SK-N-SH (cell line): ENCODE data around the gene INPP5E. TPM values are rescaled to one million over a fixed set of nuclear protein-coding genes. Genes with fewer than 3 reads are reported as not detected.

ENCODE experiments used
- CTCF ChIA-PET: fragments of 300-600, 350-600 bp; formaldehyde crosslinking; extraction: SDS; loops from one replicate; lab custom pipeline; 2021; lab: Yijun Ruan, JAX
- POLR2A ChIA-PET: fragments of 350-600 bp; sonication (Branson Sonifier 250); formaldehyde crosslinking; extraction: SDS; loops from one replicate; lab custom pipeline; 2020; ENCODE audit warnings: antibody characterized with exemption, inconsistent platforms; lab: Yijun Ruan, JAX
- DNase-seq: peaks from one replicate; pipeline ENCODE4 v3.0.0; 2012
- H2AFZ ChIP-seq: fragments of 200-600 bp; sonication (generic); 2 replicates; pipeline ENCODE4 v1.8.1; 2016; ENCODE audit warnings: antibody characterized with exemption, mild to moderate bottlenecking, low read depth
- H3F3A ChIP-seq: fragments of 200-600 bp; sonication (generic); replicated peaks from 2 replicates; pipeline ENCODE3; 2016; ENCODE audit warnings: antibody characterized with exemption, mild to moderate bottlenecking; ENCODE audit not compliant: insufficient read depth
- H3K27ac ChIP-seq, 2 experiments: fragments of 200-500 bp in 1 of 2; fragments of 200-600 bp in 1 of 2; sonication (Bioruptor generic) in 1 of 2; sonication (generic), shearing (Covaris generic) in 1 of 2; 2 replicates each; pipeline versions ENCODE4 v1.5.1 to v1.6.1; 2014 to 2016; ENCODE audit warnings: low read depth in 2 of 2, inconsistent platforms in 1 of 2, low read length in 1 of 2, mild to moderate bottlenecking in 1 of 2, mixed read lengths in 1 of 2
- H3K27me3 ChIP-seq: fragments of 200-600 bp; sonication (generic), shearing (Covaris generic); 2 replicates; pipeline ENCODE4 v1.6.1; 2016; ENCODE audit warnings: mixed run types; ENCODE audit not compliant: insufficient read depth
- H3K36me3 ChIP-seq, 2 experiments: fragments of 200-500 bp in 1 of 2; fragments of 200-600 bp in 1 of 2; sonication (Bioruptor generic) in 1 of 2; sonication (generic) in 1 of 2; replicated peaks in 1 of 2; 2 replicates each; pipeline versions ENCODE3 to v1.5.1; 2014 to 2016; ENCODE audit warnings: low read length in 1 of 2, mild to moderate bottlenecking in 1 of 2; ENCODE audit not compliant: insufficient read depth in 2 of 2, control insufficient read depth in 1 of 2
- H3K4me1 ChIP-seq, 2 experiments: fragments of 200-500 bp in 1 of 2; fragments of 200-600 bp in 1 of 2; sonication (Bioruptor generic) in 1 of 2; sonication (generic), shearing (Covaris generic) in 1 of 2; 2 replicates each; pipeline versions ENCODE4 v1.5.1 to v1.6.1; 2014 to 2016; ENCODE audit warnings: low read depth in 1 of 2, low read length in 1 of 2, mixed run types in 1 of 2; ENCODE audit not compliant: insufficient read depth in 2 of 2, control insufficient read depth in 1 of 2
- H3K4me2 ChIP-seq: fragments of 200-600 bp; sonication (generic), shearing (Covaris generic); 2 replicates; pipeline ENCODE4 v1.6.1; 2017; ENCODE audit warnings: mixed run types
- H3K4me3 ChIP-seq, 2 experiments: fragments of 200-500 bp in 1 of 2; fragments of 200-600 bp in 1 of 2; sonication (Bioruptor generic) in 1 of 2; sonication (generic), shearing (Covaris generic) in 1 of 2; 2 replicates each; pipeline versions ENCODE4 v1.5.1 to v1.8.1; 2014 to 2016; ENCODE audit warnings: low read depth in 2 of 2, inconsistent platforms in 1 of 2, low read length in 1 of 2, mild to moderate bottlenecking in 1 of 2, mixed read lengths in 1 of 2, moderate library complexity in 1 of 2
- H3K79me2 ChIP-seq: fragments of 200-600 bp; sonication (generic); 2 replicates; pipeline ENCODE4 v1.8.1; 2017; ENCODE audit warnings: mild to moderate bottlenecking; ENCODE audit not compliant: insufficient read depth
- H3K9ac ChIP-seq: fragments of 200-600 bp; sonication (generic); 2 replicates; pipeline ENCODE4 v1.6.1; 2017; ENCODE audit warnings: mixed run types
- H3K9me2 ChIP-seq: fragments of 200-600 bp; sonication (generic); 2 replicates; pipeline ENCODE4 v1.6.1; 2017; ENCODE audit warnings: mixed run types
- H3K9me3 ChIP-seq: fragments of 200-600 bp; sonication (generic); 2 replicates; pipeline ENCODE4 v1.6.1; 2017; ENCODE audit warnings: mixed run types, mild to moderate bottlenecking, moderate library complexity
- H4K20me1 ChIP-seq: fragments of 200-600 bp; sonication (generic); 2 replicates; pipeline ENCODE4 v1.6.1; 2017; ENCODE audit warnings: mild to moderate bottlenecking, mixed run types; ENCODE audit not compliant: insufficient read depth
- CHD2 ChIP-seq: fragments of 150-350 bp; IDR thresholded peaks from 2 replicates; pipeline ENCODE4 v1.6.1; 2018; ENCODE audit warnings: low read length; ENCODE audit not compliant: partially characterized antibody
- ELF1 ChIP-seq: IDR thresholded peaks from 2 replicates; pipeline ENCODE4 v1.4.0; 2012
- EP300 ChIP-seq, 2 experiments: IDR thresholded peaks; 2 replicates each; pipeline versions ENCODE4 v1.4.0 to v1.6.1; 2012; ENCODE audit warnings: borderline replicate concordance in 1 of 2, low read depth in 1 of 2, low read length in 1 of 2
- GATA2 ChIP-seq: sonication (generic); formaldehyde crosslinking; IDR thresholded peaks from 2 replicates; pipeline ENCODE4 v1.5.0; 2020; ENCODE audit warnings: mild to moderate bottlenecking, missing genetic modification reagents
- MXI1 ChIP-seq: IDR thresholded peaks from 2 replicates; pipeline ENCODE4 v1.6.1; 2012; ENCODE audit warnings: mild to moderate bottlenecking, low read depth, low read length, improper control_type of control experiment
- NFIC ChIP-seq: IDR thresholded peaks from 2 replicates; pipeline ENCODE4 v1.4.0; 2012; ENCODE audit warnings: borderline replicate concordance
- NRF1 ChIP-seq: IDR thresholded peaks from 2 replicates; pipeline ENCODE4 v1.6.1; 2012; ENCODE audit warnings: low read depth, mild to moderate bottlenecking, low read length
- TEAD4 ChIP-seq: IDR thresholded peaks from 2 replicates; pipeline ENCODE4 v1.4.0; 2012; ENCODE audit warnings: mild to moderate bottlenecking, borderline replicate concordance; ENCODE audit not compliant: insufficient read depth
- WGBS: methylation state at CpG from one replicate; pipeline ENCODE4 v1.1.6; 2017; ENCODE audit warnings: low lambda C conversion rate; 5-methylcytosine and 5-hydroxymethylcytosine counted together
- polyA plus RNA-seq, 3 experiments: library from polyadenylated mRNA; depleted of rRNA; stranded (reverse); fragments of >200 nt; gene quantifications; 2 replicates each; pipeline ENCODE4 v1.2.3, GENCODE V29; 2012
- TF ChIP-seq, protein P1 (sequence below): IDR thresholded peaks from 2 replicates; pipeline ENCODE4 v1.4.0; 2012; ENCODE audit warnings: low read depth
- TF ChIP-seq, protein P2 (sequence below): IDR thresholded peaks from 2 replicates; pipeline ENCODE4 v1.4.0; 2012; ENCODE audit warnings: low read depth, borderline replicate concordance
- TF ChIP-seq, protein P3 (sequence below): IDR thresholded peaks from 2 replicates; pipeline ENCODE4; 2012
- TF ChIP-seq, protein P4 (sequence below): fragments of 150-350 bp; IDR thresholded peaks from 2 replicates; pipeline ENCODE4 v1.6.1; 2017; ENCODE audit warnings: antibody characterized with exemption, low read length, low read depth, borderline replicate concordance

The INPP5E gene
- polyA plus RNA-seq, 1 of the 3 experiments (the other 2 are of a cell fraction): 12.8 TPM

DNA sequence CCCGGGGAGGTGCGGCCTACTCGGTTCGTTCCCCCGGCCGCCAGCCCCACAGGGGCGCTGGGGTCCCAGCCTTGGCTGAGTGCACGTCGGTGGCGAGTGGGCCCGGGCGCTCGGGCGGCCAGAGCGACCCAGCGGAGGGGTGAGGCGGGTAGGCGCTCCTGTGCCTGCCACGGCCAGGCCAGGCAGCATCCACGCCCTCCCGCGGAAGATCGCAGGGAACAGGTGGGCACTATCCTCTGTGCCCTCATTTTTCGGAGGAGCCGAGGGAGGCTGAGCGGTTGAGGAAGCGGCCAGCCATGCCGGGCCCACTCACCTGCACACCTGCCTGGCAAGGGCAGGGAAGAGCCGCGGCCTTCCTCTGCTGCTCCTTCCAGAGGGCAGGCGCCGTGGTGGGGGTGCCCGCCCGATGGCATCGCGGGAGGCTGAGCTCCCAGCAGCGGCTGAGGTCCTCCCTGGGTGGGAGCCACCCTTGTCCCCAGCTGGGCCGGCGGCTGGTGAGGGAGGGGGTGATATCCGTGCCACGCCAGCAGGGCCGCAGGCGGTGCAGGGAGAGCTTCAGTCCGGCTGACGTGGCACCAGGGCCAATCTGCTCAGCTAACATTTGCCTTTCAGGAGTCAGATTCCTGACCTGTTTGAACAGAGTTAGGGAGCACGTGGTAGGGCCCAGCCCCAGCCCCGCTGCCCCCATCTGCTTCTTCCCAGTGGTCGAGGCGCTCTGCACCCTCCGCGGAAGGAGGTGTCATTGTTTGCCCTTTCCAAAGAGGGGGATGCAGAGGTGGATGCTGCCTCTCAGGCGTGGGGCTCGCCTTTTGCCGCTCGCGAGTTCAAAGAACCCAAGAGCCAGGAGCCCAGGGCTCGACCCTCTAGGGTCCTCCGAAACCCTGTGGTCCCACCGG is 44.8 kb upstream of the INPP5E start:
- H3K9me3 ChIP-seq: no peaks in the 10 kb centered on the region
- H3K4me2 ChIP-seq: peak overlapping the region; percentile 100
- CTCF ChIA-PET: interaction anchor here (0.7 to 8.2 kb wide), 48 partner anchors 9 to 298 kb away, joined by 3 to 320 read pairs (median 5); no protein-coding TSS in a partner anchor
- H3K79me2 ChIP-seq: peaks cover 34% of the 10 kb centered on the region
- H2AFZ ChIP-seq: peak overlapping the region; percentile 68; the same call in 1 of the 2 replicates
- peak overlapping the region; percentile 92 for H3K9ac ChIP-seq
- no peak for DNase-seq
- H3K36me3 ChIP-seq: no peaks in the 10 kb centered on the region
- peak overlapping the region; percentile 99 to 100 for H3K27ac ChIP-seq
- no peaks in the 10 kb centered on the region for H3K27me3 ChIP-seq
- peaks cover 0 to 22% of the 10 kb centered on the region in 2 experiments; a peak in 2 of 4 replicates for H3K4me1 ChIP-seq
- peaks cover 27% of the 10 kb centered on the region for H4K20me1 ChIP-seq
- peak overlapping the region; percentile 75 to 78 for H3K4me3 ChIP-seq
- TF ChIP-seq ELF1 (no peak), CHD2 (no peak), TEAD4 (no peak), MXI1 (no peak), NFIC (no peak), GATA2 (CRISPR knock-in tag) (no peak), EP300 (IDR thresholded peaks at IDR 0.05; ENCODE audit: borderline replicate concordance in 1 of 2, low read depth in 1 of 2, low read length in 1 of 2) (no peak), NRF1 (no peak)
- TF ChIP-seq, protein P1, sequence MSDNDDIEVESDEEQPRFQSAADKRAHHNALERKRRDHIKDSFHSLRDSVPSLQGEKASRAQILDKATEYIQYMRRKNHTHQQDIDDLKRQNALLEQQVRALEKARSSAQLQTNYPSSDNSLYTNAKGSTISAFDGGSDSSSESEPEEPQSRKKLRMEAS: no peak; the same call in 1 of the 2 replicates
- TF ChIP-seq, protein P2, sequence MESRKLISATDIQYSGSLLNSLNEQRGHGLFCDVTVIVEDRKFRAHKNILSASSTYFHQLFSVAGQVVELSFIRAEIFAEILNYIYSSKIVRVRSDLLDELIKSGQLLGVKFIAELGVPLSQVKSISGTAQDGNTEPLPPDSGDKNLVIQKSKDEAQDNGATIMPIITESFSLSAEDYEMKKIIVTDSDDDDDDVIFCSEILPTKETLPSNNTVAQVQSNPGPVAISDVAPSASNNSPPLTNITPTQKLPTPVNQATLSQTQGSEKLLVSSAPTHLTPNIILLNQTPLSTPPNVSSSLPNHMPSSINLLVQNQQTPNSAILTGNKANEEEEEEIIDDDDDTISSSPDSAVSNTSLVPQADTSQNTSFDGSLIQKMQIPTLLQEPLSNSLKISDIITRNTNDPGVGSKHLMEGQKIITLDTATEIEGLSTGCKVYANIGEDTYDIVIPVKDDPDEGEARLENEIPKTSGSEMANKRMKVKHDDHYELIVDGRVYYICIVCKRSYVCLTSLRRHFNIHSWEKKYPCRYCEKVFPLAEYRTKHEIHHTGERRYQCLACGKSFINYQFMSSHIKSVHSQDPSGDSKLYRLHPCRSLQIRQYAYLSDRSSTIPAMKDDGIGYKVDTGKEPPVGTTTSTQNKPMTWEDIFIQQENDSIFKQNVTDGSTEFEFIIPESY: no peak
- TF ChIP-seq, protein P3, sequence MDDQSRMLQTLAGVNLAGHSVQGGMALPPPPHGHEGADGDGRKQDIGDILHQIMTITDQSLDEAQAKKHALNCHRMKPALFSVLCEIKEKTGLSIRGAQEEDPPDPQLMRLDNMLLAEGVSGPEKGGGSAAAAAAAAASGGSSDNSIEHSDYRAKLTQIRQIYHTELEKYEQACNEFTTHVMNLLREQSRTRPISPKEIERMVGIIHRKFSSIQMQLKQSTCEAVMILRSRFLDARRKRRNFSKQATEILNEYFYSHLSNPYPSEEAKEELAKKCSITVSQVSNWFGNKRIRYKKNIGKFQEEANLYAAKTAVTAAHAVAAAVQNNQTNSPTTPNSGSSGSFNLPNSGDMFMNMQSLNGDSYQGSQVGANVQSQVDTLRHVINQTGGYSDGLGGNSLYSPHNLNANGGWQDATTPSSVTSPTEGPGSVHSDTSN: no peak
- TF ChIP-seq, protein P4, sequence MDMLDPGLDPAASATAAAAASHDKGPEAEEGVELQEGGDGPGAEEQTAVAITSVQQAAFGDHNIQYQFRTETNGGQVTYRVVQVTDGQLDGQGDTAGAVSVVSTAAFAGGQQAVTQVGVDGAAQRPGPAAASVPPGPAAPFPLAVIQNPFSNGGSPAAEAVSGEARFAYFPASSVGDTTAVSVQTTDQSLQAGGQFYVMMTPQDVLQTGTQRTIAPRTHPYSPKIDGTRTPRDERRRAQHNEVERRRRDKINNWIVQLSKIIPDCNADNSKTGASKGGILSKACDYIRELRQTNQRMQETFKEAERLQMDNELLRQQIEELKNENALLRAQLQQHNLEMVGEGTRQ: no peak
- 8% methylated on average over 16 of the region's 59 CpGs for WGBS
- POLR2A ChIA-PET: interaction anchor here (0.7 to 2.4 kb wide), 4 partner anchors 11 to 147 kb away, joined by 3 to 8 read pairs (median 3); no protein-coding TSS in a partner anchor
- H3K9me2 ChIP-seq: no peaks in the 10 kb centered on the region
- H3F3A ChIP-seq: peaks cover 4% of the 10 kb centered on the region
